ENCODE data around the gene DEPDC4.
"Not testable (repeated sequence)": the region's sequence is repeated elsewhere in the genome, so short reads cannot be mapped to it uniquely, and the experiment has no call there.

DEPDC4 gene

DNA sequence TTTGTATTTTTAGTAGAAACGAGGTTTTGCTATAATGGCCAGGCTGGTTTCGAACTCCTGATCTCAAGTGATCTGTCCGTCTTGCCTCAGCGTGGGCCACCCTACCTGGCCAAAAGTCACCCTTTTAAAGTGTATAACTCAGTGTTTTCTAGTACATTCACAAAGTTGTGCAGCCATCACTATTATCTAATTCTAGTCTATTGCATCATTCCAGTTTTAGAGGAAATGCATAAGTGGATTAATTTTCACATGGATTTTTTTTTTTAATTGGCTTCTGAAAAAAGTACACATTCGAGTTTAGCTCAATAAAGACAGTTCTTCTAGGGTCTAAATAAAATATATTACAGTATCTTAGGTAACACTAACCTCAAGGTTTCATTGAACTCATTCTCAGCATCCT, 3.7 kb downstream of the DEPDC4 start:
- DNase-seq (ENCODE audit: low spot score) = no peak

DNA sequence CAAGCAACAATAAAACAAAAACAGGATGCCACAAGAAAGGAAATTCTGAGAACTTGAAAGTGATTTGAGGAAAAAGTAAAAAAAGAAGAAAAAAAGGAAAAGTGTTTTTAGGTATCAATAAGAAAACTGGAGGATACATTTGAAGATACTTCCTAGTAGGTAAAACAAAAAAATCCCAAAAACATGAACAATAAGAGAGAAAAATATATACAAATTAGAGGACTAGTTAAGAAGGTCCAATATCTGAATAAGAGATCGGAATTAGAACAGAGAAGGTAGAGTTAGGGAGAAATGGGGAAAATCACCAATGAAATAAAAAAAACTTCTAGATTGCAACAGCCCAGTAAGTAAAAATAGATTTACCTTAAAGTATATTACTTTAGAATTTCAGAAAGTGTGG, 8.8 kb downstream of the DEPDC4 start:
- DNase-seq (ENCODE audit: low spot score) = no peak

DNA sequence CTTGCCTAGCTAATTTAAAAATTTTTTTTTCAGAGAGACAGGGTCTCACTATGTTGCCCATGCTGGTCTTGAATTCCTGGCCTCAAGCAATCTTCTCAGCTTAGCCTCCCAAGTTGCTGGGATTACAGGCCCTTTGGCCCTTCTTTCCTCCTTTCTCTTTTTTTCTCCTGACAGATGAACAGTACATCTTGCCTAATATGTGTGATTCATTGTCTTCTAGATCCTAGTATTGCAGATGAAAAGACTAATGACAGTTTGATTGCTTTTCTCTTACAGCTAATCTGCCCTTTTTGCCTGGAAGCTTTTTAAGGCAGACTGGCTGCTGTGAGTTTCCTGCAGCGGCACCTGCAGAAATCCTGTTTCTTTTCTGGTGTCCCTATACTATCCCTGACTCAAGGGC, 12.0 kb downstream of the DEPDC4 start:
- no peak for DNase-seq (ENCODE audit: low spot score)

DNA sequence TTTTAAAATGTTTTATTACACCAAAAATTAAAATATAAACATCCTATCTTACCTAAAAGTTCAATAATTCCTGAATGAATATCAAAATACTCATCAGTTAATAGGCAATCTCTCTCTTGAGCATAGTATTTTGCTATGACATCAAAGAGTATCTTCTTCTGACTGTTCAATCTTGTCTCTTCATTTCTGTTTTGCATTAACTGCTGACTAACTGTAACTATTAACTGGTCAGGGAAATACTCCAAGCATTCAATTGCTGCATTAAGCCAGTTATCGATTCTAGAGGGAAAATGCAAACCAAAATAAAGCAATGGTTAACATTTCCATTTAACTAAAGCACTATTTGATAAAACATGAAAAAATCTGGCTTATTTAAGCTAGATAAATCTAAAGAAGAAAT, 13.4 kb downstream of the DEPDC4 start:
- no peak for DNase-seq (ENCODE audit: low spot score)

DNA sequence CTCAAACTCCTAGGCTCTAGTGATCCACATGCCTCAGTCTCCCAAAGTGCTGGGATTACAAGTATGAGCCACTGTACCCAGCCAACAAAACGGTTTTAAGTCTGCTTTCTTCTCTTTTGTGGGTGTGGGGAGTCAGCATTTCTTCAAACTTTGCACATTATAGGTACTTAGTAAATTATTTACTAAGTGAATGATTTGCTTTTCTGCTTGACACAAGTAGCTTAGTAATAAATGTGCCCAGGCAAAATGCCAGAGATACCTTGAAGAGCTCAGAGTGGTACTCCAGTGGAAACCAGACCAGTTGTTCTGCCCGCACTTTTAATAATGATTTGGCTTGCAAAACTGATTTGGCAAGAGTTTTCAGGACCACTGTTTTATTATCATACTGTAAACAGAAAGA, 15.0 kb downstream of the DEPDC4 start:
- DNase-seq (ENCODE audit: low spot score) = no peak

DNA sequence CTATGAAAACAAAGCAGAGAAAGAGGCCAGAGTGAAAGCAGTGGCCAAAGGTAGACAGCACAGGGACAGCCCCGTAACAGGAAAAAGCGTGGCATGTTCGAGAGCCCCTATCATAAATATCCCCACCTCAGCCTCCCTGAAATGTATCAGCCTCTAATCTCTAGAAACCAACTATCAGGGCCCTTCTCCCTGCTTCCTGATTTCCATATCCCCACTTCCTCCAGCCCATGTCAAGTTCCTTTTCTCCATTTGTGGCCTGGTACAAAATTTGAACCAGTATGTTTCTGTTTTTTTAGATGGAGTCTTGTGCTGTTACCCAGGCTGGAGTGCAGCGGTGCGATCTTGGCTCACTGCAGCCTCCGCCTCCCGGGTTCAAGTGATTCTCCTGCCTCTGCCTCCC, 16.9 kb downstream of the DEPDC4 start:
- no peak for DNase-seq (ENCODE audit: low spot score)

DNA sequence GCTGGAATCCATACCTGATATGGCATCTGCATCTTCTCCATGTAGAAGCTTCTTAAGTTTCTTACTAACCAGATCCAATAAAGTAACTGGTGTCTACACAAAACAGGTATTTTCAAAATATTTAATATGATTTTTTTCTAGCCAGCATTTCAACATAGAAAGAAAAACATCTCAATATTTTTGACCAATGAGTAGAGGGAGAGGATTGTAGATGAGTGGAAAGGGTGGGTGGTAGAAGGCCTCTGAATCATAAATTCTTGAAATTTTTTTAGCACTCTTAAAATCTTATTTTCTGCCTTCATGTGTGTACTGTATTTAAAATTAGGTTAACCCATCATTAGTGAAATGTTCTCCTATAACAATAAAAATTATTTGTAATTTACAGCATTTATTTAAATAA, 18.0 kb downstream of the DEPDC4 start:
- DNase-seq (ENCODE audit: low spot score) = peak; percentile 72

DNA sequence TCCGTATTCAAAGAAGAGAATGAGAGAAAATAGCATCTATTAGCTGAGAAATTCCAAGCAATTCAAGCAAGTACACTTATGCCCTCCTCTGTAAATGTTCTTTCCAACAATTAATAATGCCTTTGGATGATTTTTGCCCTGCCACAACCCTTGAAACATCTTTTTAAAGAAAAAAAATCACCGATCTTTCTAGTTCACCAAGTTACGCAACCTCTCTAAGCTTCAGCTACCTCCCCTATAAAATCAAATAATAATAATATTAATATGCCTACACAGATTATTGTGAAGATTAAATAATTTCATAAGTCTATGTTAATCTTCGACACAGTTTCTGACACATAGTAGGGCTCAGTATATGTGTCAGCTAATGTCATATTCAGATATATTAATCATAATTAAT, 19.1 kb downstream of the DEPDC4 start:
- DNase-seq (ENCODE audit: low spot score) = no peak

DNA sequence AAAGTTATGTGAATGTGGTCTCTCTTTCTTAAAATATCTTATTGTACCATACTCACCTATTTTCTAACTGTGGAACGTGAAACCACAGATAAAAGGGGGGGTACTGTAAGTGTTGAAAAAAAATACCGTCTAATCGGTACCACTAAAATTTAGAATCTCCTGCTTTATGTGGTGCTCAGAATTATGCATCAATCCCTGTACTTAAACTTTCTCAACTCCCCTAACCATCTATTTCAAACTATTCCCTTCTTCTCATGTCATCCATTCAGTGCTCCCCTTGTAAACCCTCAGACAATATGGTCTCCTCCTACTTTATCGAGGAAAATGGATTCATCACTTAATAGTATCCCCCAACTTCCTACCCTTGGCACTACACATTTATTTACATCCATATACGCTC, 23.7 kb downstream of the DEPDC4 start:
- no peak for DNase-seq (ENCODE audit: low spot score)

DNA sequence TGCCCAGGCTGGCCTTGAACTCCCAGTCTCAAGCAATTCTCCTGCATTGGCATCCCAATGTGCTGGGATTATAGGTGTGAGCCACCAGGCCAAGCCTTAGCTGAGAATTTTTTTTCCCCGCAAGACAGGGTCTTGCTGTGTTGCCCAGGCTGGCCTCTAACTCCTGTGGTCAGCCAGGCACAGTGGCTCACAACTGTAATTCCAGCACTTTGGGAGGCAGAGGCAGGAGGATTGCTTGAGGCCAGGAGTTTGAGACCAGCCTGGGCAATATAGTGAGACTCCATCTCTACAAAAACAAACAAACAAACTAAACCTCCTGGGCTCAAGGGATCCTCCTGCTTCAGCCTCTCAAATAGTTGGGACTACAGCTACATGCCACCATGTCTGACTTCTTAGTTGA, 27.3 kb downstream of the DEPDC4 start:
- no peak for DNase-seq (ENCODE audit: low spot score)

DNA sequence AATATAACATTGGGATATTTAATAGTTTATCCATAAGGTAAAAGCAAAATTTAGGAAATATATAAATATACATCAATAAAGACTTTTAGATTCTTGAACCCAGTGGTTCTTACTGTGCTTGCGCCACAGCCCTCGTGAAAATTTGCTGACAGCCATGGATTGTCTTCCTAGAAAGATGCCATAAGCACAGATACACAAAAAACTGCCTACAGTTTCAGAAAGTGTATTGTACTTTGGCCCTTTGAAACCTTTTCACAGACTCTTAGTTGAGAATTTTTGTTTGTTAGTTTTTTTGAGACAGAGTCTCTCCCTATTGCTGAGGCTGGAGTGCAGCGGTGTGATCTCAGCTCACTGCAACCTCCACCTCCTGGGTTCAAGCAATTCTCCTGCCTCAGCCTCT, 28.1 kb downstream of the DEPDC4 start:
- no peak for DNase-seq (ENCODE audit: low spot score)

DNA sequence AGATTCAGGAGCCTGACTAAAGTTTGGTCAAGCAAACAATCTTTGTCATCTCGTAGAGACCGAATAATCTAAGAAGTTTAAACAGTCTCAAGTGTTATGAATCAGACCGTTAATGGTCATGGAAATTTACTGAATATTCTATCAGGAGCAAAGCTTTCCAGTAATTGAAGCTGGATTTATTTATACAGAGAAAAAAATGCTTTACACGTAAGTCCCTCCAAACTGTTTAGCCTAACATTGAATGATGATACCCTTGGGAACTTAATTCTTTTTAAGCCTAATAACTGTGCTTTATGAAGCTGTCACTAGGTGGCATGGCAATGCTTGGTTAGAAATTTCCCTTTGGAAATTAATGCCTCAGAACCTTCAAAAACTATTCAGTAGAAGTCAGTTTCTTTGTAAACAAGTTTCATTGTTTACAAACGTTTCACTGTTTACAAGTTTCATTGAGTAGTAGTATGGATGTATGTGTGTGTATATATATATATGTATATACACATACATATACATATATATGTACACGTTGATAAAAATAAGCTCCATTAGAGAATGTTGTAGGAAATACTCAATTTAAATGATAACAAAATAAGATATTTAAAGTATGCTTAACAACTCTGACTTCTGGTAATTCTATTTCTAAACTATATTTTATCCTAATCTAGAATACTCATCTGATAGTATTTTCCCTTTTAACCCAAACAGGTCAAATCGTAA, 32.1 kb downstream of the DEPDC4 start:
- DNase-seq (ENCODE audit: low spot score) = peak; percentile 63

DNA sequence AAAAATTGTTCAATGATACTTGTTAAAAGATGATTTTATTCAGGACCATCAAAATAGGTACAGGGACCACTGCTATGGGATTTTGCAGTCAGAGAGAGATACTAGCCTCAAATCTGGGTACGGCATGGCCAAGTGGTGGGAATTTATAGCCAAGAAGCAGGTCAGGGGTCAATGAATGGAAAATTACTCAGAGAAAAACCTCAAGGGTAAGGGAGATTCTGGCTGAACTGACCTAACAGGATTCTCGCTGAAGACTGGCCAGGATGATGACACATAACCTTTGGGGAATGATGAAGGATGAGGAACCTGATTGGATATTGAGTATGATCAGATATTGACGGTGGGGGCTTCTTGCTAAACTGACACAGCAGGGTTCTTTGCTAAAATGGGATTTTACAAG, 32.7 kb downstream of the DEPDC4 start:
- peak; percentile 35 for DNase-seq (ENCODE audit: low spot score)

DNA sequence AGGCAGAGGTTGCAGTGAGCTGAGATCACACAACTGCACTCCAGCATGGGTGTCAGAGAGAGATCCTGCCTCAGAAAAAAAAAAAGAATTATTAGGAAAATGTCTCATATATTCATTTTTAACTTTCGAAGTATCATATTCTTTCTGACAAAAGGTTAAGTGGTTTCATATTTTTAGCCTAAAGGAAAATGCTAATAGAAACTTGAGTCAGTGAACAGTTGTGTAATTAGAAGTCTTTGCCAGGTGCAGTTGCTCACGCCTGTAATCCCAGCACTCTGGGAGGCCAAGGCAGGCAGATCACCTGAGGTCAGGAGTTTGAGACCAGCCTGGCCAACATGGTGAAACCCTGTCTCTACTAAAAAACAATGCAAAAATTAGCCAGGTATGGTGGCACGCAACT, 35.0 kb downstream of the DEPDC4 start:
- not testable (repeated sequence) for DNase-seq (ENCODE audit: low spot score)

DNA sequence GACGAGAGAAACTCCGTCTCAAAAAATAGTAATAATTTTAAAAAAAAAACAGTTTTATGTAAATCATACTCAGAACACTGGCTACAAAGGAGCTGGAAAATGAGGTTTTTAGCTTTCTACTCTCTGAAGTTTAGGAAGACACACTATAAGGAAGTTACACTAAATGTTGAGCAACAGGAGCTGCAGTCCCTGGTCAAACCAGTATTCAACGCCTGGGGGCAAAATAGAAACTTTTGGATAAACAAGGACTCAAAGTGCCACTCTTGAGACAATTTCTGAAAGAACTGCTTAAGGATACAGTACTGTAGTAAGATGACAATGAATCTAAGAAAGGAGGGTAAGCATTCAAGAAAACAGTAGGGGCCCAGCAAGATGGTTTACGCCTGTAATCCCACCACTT, 37.0 kb downstream of the DEPDC4 start:
- DNase-seq (ENCODE audit: low spot score) = no peak

DNA sequence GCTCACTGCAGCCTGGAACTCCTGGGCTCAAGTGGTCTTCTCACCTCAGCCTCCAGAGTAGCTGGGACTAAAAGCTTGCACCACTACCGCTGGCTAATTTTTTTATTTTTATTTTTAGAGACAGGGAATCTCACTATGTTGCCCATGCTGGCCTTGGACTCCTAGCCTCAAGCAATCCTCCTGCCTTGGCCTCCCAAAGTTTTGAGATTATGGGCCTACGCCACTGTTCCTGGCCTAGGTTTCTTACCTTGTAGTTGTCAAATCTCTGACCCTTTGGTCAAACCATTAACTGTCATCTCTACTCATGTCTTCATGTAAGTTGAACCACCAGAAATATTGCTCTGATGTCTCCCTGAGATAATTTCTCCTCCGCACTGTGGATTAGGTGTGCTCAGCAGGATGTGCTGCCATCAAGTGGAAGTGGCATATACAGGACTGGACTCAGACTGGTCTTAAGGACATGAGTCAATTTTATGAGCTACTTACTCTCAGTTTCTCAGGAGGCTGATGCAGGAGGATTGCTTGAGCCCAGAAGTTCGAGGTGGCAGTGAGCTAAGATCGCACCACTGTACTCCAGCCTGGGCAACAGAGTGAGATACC, 37.7 kb downstream of the DEPDC4 start:
- no peak for DNase-seq (ENCODE audit: low spot score)

DNA sequence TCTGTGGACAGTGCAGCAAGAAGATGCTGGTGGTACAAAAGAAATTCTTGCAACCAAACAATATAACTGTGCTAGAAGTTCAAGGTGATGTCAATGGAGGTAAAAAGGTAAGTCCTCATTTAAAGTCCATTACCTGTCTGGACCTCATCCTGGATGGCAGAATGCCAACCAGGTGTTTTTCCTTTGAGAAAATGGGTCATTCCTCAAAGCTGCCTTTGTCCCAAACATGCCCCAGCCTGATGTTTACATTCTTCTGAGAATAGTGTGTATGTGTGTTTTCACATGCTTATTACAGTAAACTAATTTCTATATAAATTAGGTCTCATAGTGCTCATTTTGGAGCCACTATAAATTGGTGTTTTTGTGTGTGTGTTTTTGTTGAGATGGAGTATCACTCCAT, 41.4 kb downstream of the DEPDC4 start:
- no peak for DNase-seq (ENCODE audit: low spot score)

DNA sequence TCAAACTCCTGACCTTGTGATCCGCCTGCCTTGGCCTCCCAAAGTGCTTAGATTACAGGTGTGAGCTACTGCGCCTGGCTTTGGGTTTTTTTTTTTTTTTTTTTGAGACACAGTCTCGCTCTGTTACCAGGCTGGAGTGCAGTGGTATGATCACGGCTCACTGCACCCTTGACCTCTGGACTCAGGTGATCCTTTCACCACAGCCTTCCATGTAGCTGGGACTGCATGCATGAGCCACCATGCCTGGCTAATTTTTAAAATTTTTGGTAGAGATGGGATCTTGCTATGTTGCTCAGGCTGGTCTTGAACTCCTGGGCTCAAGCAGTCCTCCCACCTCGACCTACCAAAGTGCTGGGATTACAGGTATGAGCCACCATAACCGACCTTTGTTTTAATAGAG, 44.7 kb downstream of the DEPDC4 start:
- DNase-seq (ENCODE audit: low spot score) = not testable (repeated sequence)

DNA sequence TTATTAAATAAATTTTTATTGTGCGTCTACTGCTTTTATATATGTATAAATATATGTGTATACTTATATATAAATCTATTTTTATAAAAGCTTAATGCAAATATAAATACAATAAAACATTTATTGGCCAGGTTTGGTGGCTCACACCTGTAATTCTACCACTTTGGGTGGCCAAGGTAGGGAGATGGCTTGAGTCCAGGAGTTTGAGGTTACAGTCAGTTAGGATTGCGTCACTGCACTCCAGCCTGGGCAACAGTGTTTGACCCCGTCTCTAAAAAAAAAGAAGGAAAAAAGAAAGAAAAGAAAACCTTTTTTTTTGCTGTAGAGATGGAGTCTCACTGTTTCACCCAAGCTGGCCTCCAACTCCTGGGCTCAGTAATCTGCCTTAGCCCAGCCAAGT, 45.4 kb downstream of the DEPDC4 start:
- DNase-seq (ENCODE audit: low spot score) = no peak

DNA sequence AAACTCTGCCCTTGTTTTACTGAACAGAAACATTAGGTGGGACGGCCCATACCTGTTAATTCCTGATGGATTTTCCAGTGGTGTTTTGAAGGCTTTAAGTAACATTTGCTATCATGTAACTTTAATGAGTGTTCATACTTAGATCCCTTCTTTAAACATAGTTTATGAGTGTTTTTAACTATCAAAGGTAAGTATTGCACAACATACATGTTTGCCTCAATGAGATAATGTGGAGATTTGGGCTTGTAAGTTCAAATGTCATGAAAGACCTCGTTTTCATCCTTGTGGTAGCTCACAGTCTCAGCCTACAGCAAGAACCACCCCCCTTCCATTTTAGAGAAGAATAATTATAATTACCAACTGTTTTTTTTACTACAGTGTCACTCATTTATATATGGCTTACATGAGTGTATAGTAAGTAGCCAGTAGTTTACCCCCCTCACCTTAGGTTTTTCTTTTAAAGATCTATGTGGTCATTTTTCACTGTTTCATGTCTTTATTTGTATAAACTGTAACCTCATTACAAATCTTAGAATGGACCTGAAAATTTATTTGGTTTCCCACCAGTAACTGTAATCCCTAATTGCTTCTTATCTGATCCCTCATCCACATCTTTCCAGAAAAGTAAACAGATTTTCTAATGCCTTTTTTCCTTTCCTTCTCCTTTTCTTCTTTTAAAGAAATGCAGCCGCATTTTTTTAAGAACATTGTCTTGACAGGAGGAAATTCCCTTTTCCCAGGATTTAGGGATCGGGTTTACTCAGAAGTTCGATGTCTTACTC, 47.4 kb downstream of the DEPDC4 start:
- no peak for DNase-seq (ENCODE audit: low spot score)

DNA sequence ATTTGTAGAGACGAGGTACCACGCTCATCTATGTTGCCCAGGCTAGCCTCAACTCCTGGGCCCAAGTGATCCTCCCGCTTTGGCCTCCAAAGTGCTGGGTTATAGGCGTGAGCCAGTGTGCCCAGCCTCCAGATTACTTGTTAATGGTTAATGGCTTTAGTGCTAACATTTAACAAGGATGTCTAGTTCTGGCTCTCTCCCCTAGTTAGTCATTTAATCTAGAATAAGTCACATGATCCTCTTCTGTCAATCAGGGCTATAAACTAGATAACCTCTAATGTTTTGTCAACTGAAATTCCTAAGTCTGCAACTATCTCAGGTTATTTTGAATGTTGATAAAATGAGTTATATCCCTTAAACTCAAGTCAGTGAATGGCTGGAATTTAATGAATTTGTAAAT, 50.5 kb downstream of the DEPDC4 start:
- DNase-seq (ENCODE audit: low spot score) = no peak

DNA sequence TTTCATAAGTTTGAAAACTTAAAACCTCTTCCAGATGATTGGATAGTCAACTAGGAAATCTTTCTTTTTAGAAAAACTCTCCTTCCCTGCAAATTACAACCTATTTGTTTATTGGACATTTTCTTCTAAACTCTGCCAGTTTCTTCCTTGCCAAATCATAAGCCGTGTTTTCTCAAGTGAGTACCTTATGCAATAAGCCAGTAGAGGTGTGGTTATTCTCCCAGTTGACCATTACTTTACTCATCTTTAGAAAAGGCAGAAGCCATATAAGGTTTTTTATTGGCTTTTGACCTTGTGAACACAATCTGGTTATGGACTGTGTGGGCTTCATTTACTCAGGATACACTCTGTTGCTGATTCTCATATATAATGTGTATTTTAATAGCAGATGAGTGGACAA, 51.7 kb downstream of the DEPDC4 start:
- DNase-seq (ENCODE audit: low spot score) = no peak

DNA sequence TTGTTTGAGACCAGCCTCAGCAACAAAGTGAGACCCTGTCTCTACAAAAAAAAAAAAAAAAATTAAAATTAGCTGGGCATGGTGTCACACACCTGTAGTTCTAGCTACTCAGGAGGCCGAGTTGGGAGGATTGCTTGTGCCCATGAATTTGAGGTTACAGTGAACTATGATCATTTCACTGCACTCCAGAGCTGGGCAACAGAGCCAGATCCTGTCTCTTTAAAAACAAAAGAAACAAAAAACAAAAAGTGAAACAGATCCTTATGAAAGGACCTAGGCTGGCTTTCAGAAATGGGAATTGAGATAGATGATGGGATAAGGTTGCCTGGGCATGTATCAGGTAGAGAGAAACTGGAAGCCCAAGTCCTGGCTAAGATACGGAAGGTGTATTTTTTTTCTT, 52.4 kb downstream of the DEPDC4 start:
- no peak for DNase-seq (ENCODE audit: low spot score)

Measured in GM03348 (cell line).